Stimulated activated CD8-positive, alpha-beta memory T cell treated with anti-CD3 and anti-CD28 coated beads, Interleukin-2, amount 100 ng/mL, for 48 hours (primary cell): ENCODE data around the gene NLK.
A peak's percentile ranks its signal among the peaks of the same experiment; 100 is the strongest.

Source experiments
- DNase-seq, 2 donors: peaks; one replicate each; pipeline ENCODE4 v3.0.0-alpha.2; 2020; ENCODE audit warnings: low read depth in 2 of 2

NLK gene

DNA sequence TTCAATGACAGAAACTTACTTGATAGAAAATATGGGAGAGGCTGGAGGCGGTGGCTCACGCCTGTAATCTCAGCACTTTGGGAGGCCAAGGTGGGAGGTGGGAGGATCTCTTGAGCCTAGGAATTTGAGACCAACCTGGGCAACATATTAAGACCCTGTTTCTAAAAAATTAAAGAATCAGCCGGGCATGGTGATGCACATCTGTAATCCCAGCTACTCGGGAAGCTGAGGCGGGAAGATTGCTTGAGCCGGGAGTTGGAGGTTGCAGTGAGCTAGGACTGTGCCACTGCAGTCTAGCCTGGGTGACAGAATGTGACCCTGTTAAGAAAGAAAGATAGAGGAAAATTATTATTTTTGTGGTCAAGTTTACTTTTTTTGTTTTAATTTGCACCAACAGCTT, 2.1 kb upstream of the NLK start:
- no peak for DNase-seq

DNA sequence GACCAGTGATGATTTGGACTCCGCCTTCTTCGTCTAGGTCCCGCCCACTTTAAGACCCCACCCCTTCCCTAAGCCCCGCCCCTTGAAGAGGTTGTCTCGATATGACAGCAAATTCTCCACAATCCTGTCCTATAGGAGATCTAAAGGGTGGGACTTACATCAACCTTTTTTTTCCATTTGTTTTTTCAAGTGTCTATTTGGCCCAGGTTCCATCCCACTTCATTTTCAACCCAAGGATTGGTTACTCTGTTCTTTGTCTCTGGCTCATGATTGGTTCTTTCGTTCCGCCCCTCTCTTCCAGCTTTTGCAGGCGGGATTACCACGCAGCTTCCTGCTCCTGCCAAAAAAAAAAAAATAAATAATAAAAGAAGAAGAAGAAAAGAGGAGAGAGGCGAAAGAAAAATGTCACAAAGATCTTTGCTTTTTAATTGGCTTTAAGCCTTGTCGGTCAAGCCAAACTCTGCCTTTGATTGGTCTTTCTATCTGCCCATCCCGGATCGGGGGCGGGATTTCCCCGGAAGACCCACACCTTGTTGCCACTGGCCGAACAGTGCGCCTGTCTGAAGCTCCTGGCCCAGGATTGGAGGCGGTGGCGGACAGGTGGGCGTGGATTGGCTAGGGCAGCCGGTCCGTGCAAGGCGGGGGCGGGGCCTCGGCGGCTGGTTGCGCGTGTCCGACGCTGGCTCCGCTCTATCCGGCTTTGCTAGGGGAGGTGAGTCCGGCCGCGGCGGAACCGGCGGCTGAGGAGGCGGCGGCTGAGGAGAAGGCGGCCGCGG, 1.2 kb upstream of the NLK start:
- DNase-seq, result peak; percentile 99 to 100

DNA sequence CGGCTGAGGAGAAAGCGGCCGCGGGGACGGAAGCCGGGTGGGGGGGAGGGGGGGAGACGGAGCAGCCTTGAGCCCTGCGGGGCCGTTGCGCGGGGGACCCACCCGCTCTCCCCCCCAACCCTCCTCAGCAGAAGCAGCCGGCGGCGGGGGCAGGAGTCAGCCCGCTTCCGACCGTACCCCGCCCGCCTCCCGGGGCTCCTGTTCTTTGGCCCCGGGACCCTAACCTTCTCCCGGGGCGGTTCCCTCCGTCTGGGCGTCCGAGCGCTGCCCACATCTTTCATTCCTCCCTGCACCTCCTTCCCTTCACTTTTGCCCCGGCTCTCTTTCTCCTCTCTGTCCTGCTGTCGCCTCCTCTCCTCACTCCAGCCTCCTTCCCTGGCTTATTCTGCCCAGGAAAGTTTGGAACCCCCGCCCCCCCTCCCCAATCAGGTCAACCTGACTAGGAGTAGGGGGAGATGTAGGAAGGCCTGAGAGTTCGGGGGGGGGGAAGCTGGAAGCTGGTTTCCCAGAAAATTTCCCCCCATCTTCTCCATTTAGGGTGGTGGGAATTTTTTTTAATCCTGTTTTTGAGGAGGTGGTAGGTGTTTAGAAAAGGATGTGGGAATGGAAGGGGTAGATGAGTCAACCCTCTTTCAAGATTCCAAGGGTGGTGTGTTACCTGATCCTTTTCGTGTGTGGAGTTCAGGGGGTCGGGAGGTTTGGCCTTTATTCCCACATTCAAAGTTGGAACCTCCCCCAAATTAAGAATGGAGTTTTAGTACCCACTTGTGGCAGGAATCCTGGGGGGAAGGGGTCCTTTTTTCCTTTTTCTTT, 427 bp upstream of the NLK start:
- DNase-seq, result no peak

DNA sequence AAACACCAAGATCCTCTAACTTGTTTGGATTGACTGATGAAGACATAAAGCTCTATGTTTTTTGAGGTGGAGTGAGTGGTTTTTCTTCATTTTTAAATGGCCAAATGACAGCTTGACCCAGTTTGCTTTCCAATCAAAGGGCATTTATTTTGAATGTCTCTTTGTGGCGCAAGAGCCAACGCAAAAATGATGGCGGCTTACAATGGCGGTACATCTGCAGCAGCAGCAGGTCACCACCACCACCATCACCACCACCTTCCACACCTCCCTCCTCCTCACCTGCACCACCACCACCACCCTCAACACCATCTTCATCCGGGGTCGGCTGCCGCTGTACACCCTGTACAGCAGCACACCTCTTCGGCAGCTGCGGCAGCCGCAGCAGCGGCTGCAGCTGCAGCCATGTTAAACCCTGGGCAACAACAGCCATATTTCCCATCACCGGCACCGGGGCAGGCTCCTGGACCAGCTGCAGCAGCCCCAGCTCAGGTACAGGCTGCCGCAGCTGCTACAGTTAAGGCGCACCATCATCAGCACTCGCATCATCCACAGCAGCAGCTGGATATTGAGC, 329 bp downstream of the NLK start:
- no peak for DNase-seq

DNA sequence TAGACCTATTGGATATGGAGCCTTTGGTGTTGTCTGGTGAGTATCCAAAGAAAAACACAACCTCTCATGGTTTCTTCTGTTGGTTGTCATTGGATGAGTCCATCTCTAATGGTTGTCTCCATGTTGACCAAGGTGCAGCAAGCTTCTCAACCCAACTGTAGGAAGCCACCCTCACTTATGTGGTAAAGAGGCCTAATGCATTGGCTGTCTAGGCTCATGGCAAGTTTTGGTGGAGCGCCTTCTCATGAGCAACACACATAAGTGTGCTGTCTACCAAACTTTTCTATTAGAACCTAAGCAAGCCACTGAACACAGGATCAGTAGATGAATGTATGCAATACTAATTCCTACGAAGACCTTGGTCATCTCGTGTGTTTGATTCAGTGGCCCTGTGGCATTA, 819 bp downstream of the NLK start:
- DNase-seq, result no peak

DNA sequence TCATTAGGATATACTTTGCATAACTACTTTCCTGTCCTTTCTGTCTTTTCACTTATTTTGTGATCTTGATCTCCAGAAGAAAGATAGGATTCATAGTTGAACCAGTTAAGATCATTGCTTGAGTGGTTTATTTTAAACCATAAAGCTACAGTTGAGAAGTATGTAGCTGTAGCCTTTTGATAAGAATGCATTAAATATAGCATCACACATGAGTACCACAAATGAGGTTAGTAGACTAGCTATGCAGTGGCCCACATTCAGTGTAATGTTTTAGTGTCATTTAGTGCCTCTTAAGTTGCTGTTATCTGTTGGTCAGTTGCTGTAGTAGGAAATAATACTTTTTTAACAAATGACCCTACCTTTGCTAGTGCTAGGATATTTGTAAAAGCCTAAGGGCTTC, 1.3 kb downstream of the NLK start:
- no peak for DNase-seq

DNA sequence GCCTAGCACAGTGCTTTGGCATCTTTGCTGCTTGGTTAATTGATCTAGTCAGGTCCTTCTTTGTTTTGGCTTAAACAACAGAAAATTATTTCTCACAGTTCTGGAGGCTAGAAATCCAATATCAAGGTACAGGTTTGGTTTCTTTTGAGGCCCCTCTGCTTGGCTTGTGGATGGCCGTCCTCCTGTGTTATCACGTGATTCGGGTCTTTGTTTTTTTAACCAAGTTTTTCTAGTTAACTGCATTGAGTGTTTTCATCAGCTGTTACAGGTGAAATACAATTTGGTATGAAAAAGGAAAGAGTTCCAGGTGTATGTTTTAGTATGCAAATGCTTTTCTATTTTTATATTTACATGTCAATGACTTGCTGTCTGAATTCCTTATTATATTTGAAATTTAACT, 2.8 kb downstream of the NLK start:
- no peak for DNase-seq

DNA sequence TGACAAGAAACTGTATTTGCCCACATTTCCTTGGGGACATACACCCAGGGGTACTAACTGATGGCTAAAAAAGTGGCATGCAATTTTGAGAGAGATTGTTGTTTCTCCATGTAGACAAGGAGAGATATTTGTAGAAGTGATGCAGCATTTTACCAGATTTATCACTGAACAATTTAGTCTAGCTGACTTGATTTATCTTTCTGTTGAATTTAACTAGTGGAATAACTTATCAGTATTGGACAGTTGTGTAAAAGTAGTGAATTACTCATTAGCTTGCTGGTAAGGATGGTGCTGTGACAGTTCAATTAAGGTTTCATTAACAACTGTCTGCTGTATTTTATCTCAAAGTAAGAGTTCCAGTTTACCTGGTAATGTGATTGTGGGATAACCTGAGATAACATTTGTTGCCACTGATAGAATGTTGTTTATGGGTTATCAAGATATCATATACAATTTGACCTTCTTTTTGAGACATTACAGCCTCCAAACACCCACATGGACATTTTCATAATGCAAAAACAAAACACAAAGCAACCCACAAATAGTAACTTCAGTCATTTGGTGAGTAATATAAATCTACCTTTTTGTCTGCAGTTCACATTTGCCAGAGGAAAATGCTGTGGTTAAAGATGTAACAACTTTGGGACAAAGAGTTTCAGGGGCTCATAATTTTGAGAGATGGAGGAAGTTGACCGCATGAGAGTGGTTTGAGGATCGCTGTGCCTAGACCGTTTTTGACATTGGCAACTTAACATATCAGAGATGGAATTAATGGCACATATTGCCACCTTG, 3.8 kb downstream of the NLK start:
- no peak for DNase-seq

DNA sequence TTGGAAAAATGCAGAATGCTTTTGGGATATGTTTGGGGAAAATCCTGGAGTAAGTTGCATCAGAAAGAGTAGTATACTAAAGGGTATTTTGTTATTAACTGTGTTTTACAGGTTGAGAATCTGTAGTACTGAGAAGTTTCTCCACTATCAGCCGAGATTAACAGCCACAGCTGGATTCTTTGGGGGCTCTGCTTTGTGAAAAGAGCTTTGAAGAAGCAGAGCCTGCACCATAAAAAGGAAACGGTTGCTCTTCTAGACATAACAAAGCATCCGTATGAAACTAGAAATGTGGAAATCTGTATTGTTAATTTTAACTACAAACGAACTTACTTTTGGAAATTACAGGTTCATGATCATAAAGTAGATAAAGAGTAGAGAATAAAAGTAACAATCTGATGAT, 5.3 kb downstream of the NLK start:
- no peak for DNase-seq

DNA sequence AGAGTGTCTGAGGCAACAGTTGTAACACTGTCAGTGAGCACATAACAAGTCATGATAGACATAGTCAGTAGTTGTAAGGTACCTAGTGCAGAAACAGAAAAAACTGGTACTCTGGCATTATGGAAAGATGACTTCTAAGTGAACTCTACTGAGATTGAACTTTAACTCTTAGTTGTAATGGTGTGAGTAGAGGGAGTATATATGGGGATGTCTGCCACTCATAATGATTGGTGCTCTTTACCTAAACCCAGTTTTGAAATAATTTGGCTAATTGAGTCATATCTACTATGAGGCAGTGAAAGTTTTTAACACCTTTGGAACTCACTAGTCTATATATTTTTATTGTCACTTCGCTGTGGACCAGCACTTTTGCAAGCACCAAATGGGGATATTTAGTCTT, 6.6 kb downstream of the NLK start:
- no peak for DNase-seq

DNA sequence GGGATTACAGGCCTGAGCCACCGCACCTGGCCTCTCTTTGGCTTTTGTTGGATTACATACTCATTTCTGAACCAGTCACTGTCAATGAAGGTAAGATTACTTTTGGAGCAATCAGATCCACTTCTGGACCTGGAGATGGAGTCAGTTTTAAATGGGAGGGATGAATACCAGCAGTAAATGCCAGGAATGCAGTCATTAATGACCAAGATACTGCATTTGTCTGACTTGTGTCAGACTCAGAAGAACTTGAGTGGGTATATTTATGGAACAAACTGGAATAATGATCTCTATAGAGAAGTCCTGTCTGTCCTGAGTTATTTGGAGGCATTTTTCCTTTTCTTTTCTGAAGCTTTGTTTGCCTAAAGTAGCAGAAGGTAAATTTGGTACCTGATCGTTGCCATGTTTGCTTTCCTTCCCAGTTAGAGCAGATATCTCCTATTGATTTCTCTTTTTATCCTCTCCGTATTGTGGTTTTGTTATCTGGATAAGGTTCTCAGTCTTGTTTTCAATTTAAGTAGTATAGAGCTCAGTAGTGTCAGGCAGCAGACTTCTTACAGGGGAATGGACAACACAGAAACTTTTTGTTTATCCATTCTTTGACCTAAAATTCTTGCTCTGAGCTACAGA, 10.7 kb downstream of the NLK start:
- DNase-seq, result no peak

DNA sequence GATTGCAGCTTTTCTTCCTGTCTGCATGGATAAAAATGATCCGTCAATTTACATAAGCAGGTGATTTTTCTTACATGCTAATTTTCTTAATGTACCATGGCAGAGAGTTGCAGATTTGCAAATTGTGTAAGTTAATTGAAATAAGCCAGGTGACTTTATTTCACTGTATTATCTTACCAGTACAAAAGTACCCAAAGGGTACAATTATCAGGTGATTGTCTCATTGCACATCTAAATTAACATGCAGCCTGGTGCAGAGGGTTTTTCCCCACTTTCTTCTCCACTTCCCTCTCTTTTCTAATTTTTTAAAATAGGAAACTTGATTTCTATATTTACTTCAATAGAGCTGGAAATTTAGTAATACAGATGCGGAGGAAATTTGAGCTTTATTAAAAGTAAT, 11.2 kb downstream of the NLK start:
- DNase-seq, result no peak

DNA sequence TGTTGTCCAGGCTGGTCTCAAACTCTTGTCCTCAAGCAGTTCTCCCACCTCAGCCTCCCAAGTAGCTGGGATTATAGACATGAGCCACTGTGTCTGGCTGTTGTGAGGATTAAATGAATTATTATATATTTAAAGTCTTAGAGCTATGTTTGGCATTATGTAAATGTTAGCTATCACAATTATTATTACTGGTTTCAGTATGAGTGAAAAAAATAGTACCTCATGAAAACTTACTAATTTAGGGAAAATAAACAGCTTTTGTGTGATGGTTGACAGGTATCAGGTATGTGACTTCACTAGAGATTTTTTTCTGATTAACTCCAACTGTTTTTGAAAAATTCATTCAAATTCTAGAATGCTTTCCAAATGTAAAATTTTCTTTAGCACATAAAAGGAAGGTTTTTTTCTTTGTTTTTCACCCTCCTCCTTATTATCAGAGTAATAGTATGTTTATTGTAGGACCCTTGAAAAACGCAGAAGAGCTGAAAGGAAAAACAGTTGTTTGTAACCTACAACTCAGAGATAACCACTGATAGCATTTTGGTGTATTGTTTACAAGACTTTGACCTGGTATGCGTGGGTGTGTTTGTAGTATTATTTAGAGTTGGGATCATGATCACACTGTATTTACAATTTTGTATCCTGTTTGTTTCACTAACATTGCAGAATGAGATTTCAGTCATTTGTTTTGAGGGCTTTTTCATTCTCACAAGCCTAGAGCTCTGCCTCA, 13.2 kb downstream of the NLK start:
- no peak for DNase-seq

DNA sequence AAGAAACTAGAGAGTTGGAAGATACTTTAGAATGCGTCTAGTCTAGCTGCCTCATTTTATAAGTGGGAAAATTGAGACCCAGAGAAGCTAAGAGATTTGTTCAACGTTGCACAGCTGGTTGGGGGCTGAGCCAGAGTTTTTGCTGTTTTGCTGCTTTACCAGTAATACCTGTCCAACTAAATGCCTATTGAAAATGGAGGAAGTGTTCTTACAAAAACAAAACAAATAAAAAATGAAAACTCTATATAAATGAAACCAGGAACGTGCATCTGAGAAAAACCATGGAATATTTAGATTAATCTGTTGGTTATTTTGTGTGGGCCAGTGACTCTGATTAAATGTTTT, 13.8 kb downstream of the NLK start:
- no peak for DNase-seq

DNA sequence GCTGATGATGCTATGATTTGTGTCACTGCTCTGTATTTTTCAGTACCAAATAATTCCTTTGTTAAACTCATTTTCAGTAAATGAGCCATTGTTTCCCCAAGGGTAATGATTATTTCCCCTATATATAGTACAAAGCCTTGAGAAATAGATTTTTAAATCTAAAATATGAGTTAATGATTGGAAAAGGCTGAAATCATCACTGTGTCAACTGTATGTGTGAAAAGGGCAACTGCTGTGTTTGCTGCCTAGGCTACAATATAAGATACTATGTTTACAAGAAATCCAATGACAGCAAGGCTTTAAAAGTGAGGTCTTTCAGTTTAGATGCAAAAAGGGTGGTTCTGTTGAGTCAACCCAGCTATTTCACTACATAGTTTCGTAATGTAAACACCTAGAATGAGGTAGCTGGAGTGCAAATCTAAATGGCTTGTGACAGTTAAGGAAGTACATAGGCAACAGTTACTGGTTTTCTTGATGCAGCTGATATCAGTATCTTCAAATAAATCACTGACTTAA, 15.3 kb downstream of the NLK start:
- DNase-seq, result no peak

DNA sequence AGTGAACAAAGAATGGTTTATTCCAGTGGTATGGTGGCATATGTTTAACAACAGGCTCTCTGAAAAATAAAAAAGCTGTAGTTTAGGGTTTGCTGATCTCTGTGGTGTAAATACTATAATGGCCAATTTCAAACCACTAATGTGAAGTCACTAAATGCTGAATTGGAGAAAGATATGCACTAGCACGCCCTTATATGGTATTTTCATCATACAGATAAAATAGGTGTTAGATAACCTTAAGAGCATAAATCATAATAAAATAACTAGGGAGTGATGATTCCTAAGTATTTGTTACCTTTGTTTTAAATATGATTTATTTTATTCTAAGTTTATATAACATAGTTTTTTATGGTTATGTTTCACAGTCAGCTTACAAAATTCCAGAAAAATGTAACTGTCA, 17.2 kb downstream of the NLK start:
- DNase-seq, result no peak

DNA sequence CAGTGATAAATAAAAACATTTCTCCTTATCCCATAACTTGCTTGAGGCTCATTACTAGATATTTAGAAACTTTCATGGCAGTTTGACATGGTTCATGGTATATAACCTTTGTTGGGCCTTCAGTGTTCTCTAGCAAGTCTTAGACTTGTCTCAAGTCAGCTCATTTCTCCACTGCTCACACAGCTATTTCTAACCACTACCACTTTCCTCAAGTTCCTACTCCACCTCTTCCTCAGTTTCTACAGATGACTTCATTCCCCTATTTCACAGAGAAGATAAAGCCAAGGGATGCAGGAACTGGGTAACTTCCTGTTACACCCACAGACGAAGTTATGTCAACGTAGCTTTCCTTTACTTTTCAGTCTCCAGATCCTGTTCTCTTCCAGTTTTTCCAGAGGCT, 23.2 kb downstream of the NLK start:
- no peak for DNase-seq

DNA sequence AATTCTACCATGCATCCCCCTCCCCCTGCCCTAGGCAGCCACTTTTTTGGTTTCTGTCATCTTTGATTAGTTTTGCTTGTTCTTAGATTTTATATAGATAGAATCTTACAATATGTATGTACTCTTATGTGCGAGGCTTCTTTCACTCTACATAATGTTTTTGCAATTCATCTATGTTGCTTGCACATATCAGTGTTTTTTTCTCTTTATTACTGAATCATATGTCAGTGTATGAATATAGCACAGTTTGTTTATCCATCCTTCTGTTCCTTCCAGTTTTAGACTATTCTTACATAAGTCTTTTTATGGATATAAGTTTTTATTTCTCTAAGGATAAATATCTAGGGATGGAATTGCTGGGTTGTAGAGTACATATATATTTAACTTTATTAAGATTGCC, 26.6 kb downstream of the NLK start:
- DNase-seq, result no peak

DNA sequence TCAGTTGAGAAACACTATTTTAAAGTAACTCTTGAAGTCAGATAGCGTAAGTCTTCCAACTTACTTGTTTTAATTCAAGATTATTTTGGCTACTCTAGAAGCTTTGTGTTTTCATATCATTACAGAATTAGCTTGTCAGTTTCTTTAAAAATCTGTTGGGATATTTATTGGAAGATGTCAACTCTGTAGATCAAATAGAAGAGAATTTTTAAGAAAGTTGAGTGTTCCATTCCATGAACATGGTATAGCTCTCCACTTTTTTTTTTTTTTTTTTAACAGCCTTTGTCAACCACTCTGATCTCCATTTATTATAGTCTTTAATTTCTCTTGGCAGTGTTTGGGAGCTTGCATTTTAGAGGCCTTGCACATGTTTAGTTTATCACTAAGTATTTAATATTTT, 28.7 kb downstream of the NLK start:
- no peak for DNase-seq

DNA sequence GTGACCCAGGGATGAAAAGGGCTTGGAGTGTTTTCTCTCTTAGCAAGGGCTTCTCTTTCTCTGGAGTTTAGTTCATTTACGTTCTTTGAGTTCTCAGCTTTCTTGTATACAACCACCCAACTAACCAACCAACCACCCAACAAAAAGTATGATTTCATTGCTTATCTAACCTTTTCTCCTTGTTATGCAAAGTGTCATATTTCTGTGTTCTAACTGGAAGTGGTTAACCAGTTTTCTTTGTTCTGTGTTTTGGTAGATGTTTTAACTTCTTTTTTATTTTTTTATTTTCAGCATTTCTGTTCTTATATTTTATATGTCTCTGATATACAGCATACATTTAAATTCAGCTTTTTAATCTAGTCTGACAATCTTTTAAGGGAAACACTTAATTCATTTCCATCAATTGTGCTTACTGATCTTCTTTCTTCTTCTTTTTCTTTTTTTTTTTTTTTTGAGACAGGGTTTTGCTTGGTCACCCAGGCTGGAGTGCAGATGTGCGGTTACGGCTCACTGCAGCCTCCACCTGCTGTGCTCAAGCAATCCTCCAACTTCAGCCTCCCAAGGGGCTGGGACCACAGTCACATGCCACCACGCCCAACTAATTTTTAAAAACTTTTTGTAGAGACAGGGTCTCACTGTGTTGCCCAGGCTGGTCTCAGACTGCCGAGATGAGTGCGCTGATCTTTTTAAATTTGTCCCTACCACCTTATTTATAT, 29.6 kb downstream of the NLK start:
- no peak for DNase-seq
